KMS-11 (cell line): Measurements from ENCODE around the gene TIMM50.

Source experiments
- H2AFZ ChIP-seq: fragments of 200-600 bp; sonication (generic); 2 replicates; pipeline ENCODE4 v1.6.1; 2016; ENCODE audit warnings: antibody characterized with exemption, mixed run types, low read depth
- H3K27ac ChIP-seq: fragments of 200-600 bp; sonication (generic); 2 replicates; pipeline ENCODE4 v1.6.1; 2016; ENCODE audit warnings: mild to moderate bottlenecking, mixed run types
- H3K27me3 ChIP-seq: fragments of 200-600 bp; sonication (generic); 2 replicates; pipeline ENCODE4 v1.6.1; 2017; ENCODE audit warnings: mild to moderate bottlenecking, low read depth, mixed run types, moderate library complexity; ENCODE audit not compliant: insufficient read depth
- H3K36me3 ChIP-seq: fragments of 200-600 bp; sonication (generic); 2 replicates; pipeline ENCODE4 v1.6.1; 2017; ENCODE audit warnings: mild to moderate bottlenecking, mixed run types; ENCODE audit not compliant: insufficient read depth
- H3K4me1 ChIP-seq: fragments of 200-600 bp; sonication (generic); 2 replicates; pipeline ENCODE4 v1.6.1; 2016; ENCODE audit warnings: mild to moderate bottlenecking, low read depth, mixed run types; ENCODE audit not compliant: poor library complexity, severe bottlenecking
- H3K4me2 ChIP-seq: fragments of 200-600 bp; sonication (generic); 2 replicates; pipeline ENCODE4 v1.7.0; 2016; ENCODE audit warnings: mild to moderate bottlenecking, mixed run types
- H3K4me3 ChIP-seq: fragments of 200-600 bp; sonication (generic); IDR thresholded peaks from 2 replicates; pipeline ENCODE4 v1.6.1; 2017; ENCODE audit warnings: low read depth, low read length, mixed read lengths; ENCODE audit not compliant: insufficient read depth
- H3K79me2 ChIP-seq: fragments of 200-600 bp; sonication (generic); 2 replicates; pipeline ENCODE4 v1.6.1; 2016; ENCODE audit warnings: low read depth, mixed run types; ENCODE audit not compliant: insufficient read depth
- H3K9ac ChIP-seq: fragments of 200-600 bp; sonication (generic); 2 replicates; pipeline ENCODE4 v1.6.1; 2016; ENCODE audit warnings: mild to moderate bottlenecking, mixed run types
- H4K20me1 ChIP-seq: fragments of 200-600 bp; sonication (generic); 2 replicates; pipeline ENCODE4 v1.6.1; 2016; ENCODE audit warnings: mild to moderate bottlenecking, mixed run types; ENCODE audit not compliant: insufficient read depth
- TF ChIP-seq, protein P1 (sequence below): fragments of 200-600 bp; sonication (generic); conservative IDR thresholded peaks from 2 replicates; pipeline ENCODE4 v1.6.1; 2017; ENCODE audit warnings: low read depth, mild to moderate bottlenecking, antibody characterized with exemption, low read length, moderate library complexity, mixed read lengths

TIMM50 gene

GRCh38 chr19:39518458-39518857 is 37.8 kb downstream of the TIMM50 start:
- Histone ChIP-seq H3K27me3 (peaks cover 7% of the 10 kb centered on the region; the same call in 1 of the 2 replicates), H2AFZ (no peak overlapping the region), H4K20me1 (no peaks in the 10 kb centered on the region), H3K4me2 (no peak overlapping the region), H3K27ac (no peak overlapping the region), H3K9ac (no peak overlapping the region), H3K36me3 (no peaks in the 10 kb centered on the region), H3K4me3 (no peak overlapping the region), H3K4me1 (no peaks in the 10 kb centered on the region), H3K79me2 (no peaks in the 10 kb centered on the region)
- TF ChIP-seq, protein P1, sequence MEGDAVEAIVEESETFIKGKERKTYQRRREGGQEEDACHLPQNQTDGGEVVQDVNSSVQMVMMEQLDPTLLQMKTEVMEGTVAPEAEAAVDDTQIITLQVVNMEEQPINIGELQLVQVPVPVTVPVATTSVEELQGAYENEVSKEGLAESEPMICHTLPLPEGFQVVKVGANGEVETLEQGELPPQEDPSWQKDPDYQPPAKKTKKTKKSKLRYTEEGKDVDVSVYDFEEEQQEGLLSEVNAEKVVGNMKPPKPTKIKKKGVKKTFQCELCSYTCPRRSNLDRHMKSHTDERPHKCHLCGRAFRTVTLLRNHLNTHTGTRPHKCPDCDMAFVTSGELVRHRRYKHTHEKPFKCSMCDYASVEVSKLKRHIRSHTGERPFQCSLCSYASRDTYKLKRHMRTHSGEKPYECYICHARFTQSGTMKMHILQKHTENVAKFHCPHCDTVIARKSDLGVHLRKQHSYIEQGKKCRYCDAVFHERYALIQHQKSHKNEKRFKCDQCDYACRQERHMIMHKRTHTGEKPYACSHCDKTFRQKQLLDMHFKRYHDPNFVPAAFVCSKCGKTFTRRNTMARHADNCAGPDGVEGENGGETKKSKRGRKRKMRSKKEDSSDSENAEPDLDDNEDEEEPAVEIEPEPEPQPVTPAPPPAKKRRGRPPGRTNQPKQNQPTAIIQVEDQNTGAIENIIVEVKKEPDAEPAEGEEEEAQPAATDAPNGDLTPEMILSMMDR, result no peak

DNA sequence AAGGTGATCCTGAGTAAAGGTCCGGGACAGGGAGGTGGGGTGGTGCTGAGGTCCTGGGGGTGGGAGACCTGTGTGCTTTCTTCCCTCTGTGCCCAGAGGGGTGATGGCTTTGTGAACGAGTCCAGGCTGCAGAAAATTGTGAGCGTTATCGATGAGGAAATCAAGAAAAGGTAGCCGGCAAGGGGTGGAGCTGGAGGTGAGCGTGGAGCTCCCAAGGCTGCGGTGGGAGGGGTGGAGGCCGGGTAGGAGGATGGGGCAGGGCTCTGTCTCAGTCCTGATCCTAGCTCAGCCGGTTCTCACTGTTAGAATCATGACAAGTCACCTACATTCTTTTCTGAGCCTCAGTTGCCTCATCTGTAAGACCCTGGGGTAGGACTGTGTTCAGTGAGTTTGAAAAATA is 38.3 kb downstream of the TIMM50 start:
- Histone ChIP-seq H3K27ac (no peak overlapping the region), H3K4me3 (no peak overlapping the region), H3K9ac (no peak overlapping the region), H3K36me3 (no peaks in the 10 kb centered on the region), H3K27me3 (peaks cover 3% of the 10 kb centered on the region; the same call in 1 of the 2 replicates), H4K20me1 (no peaks in the 10 kb centered on the region), H3K4me1 (no peaks in the 10 kb centered on the region), H2AFZ (no peak overlapping the region), H3K4me2 (no peak overlapping the region), H3K79me2 (no peaks in the 10 kb centered on the region)
- TF ChIP-seq, protein P1, result no peak

- Histone ChIP-seq H3K9ac (no peak overlapping the region), H3K4me1 (no peaks in the 10 kb centered on the region), H3K4me3 (no peak overlapping the region), H3K27me3 (peaks cover 3% of the 10 kb centered on the region; the same call in 1 of the 2 replicates), H3K27ac (no peak overlapping the region), H2AFZ (no peak overlapping the region), H3K4me2 (no peak overlapping the region), H3K79me2 (no peaks in the 10 kb centered on the region), H3K36me3 (no peaks in the 10 kb centered on the region), H4K20me1 (no peaks in the 10 kb centered on the region)
- TF ChIP-seq, protein P1, result no peak
Observed at GRCh38 chr19:39520541-39521484, 40.2 kb downstream of the TIMM50 start.

DNA sequence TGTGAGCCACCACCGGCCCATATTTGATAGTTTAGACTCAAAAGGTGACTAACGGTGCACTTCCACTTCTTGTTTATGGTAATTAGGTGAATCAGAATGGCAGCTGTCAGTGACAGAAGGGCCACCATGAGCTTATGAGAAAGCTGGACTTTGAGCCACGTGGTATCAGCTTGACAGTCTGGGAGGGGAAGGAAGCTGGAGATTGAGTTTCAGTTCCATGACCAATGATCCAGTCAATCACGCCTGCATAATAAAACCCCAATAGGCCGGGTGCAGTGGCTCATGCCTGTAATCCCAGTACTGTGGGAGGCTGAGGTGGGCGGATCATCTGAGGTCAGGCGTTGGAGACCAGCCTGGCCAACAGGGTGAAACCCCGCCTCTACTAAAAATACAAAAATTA is 43.9 kb downstream of the TIMM50 start:
- Histone ChIP-seq H3K27ac (no peak overlapping the region), H2AFZ (no peak overlapping the region), H3K27me3 (no peaks in the 10 kb centered on the region), H3K4me3 (no peak overlapping the region), H4K20me1 (no peaks in the 10 kb centered on the region), H3K79me2 (no peaks in the 10 kb centered on the region), H3K4me1 (no peaks in the 10 kb centered on the region), H3K4me2 (no peak overlapping the region), H3K36me3 (no peaks in the 10 kb centered on the region), H3K9ac (no peak overlapping the region)
- TF ChIP-seq, protein P1, result no peak
